HG03108 (cell line): ENCODE data around the gene GTPBP3.

Experiments used
- ATAC-seq: cut with Tn5 transposase; IDR thresholded peaks from one replicate; pipeline ENCODE4 v1.9.1; 2021; ENCODE audit warnings: moderate library complexity; ENCODE audit not compliant: unreplicated experiment

GTPBP3 gene

DNA sequence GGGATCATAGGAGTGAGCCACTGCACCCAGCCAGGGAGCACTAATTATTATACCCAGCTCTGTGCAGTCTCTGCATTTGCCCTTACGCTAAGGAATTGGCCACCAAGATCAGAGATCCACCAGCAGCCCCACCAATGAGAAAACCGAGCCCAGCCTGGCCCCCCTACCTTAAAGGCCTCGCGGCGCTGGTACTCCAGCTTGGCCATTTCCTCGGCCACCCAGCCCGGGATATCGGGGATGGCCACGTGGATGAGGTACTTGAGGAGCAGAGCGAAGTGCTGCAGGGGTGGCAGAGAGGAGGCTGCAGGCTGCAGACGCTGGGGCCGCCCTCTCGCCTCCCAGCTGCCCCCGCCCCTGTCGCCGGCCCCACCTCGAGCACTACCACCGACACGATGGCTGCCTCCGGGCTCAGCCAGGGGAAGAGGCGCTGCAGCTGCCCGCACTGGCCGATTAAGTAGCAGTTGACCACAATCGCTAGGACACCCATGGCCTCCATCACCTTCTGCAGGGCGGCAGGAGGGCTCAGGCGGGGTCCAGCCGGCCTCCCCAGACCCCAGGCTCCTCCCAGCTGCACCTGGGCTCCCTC, 10.2 kb upstream of the GTPBP3 start:
- ATAC-seq, result no peak

DNA sequence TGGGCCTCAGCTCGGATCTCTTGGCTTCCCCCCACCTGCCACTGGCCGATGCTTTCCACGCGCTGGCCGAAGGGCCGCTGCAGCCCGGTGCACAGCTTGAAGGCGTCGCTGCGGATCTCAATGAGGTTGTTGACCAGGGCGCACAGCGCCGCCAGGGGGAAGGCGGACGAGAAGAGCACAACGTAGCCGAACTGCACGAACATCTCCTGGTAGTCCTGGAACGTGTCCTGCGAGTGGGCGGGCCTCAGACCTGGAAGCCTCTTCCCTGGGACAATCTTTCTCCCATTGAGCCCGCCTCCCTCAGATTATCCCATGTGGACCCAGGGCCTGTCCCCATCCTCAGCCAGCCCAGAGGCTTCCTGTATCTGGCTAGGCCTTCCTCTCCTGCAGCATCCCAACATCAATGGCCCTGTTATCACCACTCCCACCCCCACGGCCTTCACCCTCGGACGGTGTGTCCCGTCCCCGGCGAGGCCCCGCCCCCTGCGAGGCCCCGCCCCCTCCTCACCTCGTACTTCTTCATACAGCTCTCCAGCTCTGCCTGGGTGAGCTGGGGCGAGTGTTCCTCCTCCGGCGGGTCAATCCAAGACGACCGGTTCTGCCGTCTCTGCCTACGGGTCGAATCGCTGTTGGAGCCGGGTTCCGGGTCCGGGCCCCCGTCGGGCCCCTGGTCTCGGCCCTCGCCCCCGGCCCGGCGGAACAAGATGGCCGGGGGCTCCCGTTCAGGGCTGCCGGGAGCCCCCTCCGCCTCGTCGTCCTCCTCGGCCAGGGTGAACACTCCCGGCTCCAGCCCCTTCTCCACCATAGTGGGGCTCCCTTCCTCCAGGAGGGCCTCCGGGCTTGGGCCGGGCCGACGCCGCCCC, 9.5 kb upstream of the GTPBP3 start:
- ATAC-seq, result no peak

DNA sequence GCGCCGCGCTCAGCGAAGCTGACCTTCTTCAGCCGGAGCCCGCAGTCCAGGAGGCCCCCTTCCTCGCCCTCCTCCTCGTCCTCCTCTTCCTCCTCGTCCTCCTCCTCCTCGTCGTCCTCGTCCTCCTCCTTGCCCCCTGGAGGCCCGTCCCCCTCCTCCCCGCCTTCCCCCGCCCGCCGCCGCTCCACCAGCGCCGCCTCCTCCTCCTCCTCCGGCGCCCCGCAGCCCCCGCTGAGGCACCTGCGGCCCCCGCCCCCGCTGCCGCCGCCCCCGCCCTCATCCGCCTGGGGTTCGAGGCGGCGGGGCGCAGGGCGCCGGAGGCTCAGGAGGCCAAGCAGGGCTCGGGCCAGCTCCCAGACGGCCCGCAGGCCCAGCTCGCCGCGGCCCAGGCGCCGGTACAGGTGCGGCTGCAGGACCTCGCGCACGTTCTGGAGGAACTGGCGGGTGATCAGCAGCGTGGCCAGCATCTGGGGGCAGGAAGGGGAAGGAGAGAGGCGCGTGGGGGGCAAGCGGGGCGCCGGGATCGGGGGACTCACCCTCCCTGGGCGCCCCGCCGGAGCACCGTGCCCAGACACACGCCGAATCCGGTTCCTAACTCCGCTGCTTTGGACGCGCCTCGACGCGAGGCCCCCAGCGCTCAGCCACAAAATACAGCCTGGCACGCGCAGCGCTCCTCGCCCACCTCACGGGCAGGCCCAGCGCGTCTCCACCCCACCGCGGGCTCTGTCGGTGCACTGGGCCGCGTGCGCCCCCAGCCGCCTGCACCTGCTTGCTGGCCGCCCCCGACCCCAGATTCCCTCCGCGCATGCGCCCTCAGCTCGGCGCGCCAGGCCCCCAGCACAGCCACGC, 8.6 kb upstream of the GTPBP3 start:
- no peak for ATAC-seq

DNA sequence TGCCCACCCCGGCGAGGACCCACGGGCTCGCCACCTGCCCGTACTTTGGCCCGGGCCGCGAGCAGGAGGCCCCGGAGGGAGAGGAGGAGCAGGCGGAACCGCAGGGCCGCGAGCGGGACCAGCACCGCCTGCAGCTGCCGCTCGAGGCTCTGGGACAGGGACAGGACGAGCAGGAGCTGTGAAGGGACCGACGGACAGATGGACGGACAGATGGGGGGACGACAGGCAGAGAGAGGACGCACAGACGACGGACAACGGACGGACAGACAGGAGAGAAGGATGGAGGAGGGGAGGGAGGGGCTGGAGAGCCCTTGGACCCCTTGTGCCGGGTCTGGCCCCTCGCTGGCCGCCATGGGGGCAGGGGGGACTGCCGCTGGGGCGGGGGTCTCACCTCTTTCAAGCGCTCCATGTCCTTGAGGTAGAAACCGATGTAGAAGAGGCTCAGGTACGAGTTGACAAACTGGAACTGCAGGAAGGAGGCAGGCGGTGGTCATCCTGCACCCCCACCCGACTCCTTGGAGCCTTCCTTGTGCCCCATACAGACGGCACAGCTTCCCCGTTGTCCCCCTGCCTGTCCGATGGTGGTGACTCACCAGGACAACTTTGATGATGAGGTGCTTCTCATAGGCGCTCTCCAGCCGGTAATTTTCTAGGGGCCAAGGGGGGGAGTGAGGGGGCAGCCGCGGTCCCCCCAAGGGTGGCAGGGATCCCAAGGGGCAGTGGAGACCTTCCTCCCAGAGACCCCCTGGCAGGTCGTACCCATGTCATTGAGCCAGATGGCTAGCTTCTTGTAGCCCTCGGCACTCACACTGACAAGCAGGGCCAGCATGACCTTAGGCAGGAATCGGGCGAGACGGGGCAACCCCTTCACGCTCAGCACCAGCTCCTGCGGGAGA, 7.7 kb upstream of the GTPBP3 start:
- no peak for ATAC-seq

DNA sequence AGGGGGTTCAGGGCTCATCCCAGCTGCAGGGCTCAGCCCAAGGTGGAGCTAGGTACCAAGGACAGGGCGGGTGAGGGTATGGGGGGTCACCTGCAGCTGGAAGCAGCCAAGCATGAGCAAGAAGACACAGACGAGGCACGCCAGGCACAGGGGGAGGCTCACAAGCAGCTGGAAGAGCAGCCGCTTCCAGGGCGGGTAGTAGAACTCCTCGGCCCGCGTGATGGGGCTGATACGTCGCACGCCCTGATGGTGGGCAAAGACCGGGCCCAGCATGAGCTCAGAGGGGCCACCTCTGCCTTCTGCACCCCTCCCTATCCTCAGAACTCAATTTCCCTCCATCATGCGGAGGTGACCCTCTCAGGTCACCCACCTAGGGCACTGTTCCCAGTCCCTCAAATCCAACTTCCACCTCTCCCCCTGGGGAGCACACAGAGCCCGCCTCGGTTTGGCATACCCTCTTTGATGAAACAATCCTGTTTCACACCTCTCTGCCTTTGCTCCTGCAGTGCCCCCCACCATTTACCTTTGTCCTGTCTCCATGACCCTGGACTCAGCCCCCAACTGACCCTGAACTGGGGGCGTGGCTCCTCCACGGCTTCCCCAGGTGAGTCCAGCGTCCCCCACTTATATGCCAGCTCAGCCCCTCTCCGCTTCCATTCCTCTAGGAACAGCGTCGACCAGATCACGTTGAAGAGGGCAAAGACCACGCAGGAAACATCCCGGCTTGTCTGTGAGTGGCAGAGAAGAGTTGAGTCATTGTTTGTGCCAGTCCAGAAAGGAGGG, 6.9 kb upstream of the GTPBP3 start:
- no peak for ATAC-seq

DNA sequence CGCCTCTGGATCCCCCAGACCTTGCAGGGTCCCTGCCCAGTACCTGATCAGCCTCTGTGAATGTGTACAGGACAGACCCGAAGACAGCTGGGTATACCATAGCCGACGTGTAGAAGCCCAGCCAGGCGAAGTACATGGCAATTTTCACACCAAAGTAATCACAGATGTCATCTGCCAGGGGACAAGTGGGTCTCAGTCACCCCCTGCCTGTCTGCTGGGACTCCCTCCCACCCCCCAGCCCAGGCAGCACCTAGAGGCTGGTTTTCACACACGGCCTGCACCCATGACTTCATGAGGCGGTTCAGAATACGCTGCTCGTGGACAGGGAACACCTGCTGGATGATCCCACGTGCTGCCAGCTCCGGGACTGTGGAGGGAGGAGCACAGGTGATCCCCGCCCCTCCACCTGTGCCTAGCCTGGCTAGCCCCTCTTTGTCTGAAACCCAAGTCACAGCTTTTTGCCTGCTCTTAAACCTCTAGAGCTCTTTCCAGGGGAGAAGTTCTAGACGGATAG, 6.3 kb upstream of the GTPBP3 start:
- no peak for ATAC-seq

DNA sequence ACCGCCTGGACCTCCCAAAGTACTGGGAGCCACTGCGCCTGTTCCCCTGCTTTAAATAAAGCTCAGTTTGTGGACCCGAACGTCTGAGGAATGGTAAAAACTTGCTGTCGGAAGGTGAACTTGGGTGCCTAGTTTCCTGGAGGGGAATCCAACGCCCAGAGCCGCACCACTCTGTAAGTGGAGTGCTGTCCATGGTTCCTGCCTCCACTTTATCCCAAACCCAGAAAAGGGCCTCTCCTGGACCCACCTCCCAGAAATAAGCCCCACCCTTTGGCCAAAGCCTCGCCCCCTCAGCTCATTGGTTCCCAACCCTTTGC, 5.0 kb upstream of the GTPBP3 start:
- no peak for ATAC-seq

DNA sequence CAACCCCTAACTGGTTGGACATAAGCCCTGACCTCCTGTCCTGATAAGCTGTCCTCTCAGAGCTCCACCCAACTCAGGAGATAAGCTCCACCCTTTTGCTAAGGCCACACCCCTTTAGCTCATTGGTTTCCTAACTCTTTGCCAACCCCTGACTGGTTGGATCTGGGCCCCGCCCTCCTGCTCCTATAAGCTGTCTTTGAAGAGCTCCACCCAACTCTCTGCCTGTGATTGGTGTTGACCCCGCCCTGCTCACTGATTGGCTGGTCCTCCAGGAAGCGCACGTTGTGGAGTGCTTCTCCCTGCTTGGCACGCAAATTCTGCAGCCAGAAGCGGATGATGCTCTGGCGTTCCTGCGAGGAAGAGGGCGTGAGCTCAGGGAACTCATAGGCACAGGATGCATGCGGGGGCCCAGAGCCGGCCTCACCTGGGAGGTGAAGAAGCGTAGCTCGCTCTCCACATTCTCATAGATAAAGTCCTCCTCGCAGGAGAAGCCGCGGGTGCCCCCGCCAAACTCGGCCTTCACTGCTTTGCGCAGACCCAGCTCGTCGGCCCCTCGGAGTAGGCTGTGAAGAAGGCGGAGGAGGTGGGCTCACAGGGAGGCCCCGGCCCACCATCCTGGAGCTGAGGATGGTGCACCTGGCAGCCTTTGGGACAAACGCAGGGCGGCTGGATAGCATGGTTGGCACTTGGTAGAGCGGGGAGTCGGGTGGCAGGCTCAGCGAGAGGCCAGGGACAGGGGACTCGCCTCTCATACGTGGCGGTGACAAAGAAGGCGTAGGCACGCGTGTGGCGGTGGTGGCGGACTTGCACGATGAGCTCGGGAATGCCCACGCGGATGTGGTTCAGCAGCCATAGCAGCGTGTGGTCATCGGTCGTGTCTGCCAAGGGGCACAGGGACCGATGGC, 4.4 kb upstream of the GTPBP3 start:
- ATAC-seq, result no peak

DNA sequence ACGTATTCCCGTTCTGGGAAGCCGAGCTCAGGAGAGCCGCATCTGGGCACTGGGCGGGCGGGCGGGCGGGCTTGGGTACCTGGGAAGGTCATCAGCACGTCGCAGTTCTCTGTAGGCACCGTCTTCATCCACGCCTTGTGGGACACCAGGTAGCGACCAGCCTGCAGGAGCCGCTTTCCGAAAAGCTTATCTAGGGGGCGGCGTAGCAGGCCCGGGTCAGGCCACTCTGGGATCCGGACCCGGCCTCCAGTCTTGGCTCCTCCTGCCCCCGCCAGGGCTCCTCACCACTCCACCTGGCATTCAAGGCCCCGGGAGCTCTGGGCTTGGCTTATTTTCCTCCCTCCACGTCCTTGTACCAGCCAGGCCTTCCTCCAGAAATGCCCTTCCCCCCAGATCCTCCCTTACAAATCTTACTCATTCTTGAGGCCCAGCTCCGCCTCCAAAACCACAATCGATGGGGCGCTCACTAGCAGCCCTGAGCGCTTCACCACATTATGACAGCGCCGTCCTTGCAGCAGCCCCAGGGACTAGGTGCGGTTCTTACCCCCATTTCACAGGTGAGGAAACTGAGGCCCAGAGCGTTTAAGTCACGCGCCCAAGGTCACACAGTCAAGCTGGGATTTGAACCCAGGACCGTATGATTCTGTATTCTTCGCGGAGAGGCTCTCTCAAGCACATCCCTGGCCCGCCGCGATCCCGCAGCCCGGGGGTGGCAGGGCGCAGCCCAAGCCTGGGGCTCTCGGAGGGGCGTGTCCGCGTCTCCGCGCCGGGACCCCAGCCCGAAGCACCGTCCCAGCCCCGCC, 3.5 kb upstream of the GTPBP3 start:
- no peak for ATAC-seq

DNA sequence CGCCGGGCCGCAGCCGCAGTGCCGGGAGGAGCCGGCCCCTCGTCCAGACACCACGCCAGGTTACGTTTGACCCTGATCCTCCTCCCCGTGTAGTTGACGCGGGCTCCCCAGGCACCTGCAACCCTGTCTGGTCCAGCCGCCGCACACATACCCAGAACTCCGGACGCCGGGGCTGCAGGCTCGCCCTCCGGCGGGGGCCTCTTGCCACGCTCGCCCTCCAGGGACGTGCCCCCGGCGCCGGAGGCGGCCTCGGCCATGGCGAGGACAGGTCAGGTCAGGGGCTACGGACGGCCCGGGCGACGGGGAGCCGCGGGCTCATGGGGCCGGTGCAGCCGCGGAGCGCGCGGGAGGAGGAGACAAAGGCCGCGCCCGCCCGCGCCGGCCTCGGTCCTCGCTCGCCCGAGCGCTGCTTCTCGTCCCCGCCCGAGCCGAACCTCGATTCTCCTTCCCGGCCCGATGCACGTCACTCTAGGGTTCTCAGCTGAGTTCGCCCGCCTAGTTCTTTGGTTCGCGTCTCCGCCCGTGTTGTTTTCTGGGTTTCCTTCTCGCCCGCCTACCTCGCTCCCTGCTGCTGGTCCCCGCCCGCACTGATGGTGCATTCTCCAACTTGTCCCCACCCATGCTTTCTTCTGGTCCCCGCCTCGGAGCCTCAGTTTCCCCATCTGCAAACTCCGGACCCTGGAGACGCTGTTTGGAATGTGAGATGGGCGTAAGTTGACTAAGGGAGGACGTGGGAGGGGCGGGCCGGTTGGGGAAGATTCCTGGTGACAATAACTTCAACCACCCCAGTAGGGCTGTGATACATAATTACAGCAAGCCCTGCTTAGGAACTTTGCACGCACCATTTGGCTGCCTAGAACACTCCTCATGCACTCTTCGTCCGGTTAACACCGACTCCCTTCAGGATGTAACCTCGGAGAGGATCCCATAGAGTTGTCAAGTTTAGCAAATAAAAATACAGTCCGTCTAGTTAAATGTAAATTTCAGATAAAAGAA, 2.6 kb upstream of the GTPBP3 start, which contains the start of gene ANO8:
Gene ANO8 (minus strand): TSS at position 442 of the 996 bp plus-strand sequence. CDS start 185 bp downstream, at position 257.
- peak; percentile 44 for ATAC-seq

DNA sequence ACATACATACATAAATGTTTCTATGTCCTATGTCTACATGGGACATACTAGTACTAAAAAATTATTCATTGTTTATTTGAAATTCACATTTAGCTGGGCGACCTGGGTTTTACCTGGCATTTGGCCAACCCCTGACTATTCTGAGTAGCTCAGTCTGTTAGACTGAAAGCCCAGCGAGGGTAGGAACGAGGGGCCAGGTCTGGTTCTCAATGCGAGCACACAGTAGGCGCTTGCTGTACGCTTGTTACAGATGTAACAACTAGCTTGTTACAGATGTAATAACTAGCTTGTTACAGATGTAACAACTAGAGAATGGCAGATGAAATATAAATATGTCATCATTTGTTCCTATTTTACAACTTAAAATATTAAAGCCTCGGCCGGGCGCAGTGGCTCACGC, 1.8 kb upstream of the GTPBP3 start:
- ATAC-seq, result no peak

DNA sequence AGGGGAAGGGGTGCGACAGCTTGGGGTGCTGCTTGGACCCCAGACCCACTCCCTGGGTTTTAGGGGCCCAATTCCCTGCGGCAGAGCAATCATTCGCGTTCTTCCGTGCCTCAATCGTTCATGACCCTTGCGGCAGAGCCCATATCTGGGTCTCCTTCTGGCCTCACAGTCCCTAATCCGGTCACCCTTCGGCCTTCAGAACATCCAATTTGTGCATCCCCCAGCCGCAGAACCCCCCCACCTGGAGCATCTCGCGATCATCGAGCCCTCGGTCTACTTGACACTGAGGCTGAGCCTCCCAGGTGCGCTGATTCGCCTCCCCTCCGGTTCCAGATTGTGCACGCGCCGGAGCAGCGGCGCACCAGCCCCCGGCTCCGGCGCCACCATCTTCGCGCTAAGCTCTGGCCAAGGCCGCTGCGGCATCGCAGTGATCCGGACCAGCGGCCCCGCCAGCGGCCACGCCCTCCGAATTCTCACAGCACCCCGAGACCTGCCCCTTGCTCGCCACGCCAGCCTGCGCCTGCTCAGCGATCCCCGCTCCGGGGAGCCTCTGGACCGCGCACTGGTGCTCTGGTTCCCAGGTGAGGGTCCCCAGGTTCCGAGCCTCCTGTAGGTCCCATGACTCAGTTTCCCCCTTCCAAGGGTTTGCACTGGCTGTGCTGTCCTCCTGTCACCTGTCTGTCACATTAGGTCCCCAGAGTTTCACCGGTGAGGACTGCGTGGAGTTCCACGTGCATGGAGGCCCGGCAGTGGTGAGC, 501 bp downstream of the GTPBP3 start:
- no peak for ATAC-seq

DNA sequence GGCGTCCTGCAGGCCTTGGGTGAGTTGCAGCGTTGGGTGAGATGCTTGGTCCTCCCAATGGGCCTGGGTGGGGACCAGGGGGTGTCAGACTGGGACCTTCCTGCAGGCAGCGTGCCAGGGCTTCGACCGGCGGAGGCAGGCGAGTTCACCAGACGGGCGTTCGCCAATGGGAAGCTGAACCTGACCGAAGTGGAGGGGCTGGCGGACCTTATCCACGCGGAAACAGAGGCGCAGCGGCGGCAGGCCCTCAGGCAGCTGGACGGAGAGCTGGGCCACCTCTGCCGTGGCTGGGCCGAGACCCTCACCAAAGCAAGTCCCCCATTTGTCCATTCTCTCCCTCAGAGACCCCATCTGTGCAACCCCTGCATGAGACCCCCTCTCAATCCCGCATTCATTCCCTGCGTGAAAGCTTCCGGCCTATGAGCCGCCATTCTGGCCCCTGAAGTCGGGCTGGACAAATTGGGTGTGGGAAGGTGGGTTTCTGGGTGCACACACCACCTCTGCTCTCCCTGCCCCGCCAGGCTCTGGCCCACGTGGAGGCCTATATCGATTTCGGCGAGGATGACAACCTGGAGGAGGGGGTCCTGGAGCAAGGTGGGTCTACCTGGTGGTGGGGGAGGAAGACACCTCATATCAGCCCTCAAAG, 1.2 kb downstream of the GTPBP3 start:
- no peak for ATAC-seq

DNA sequence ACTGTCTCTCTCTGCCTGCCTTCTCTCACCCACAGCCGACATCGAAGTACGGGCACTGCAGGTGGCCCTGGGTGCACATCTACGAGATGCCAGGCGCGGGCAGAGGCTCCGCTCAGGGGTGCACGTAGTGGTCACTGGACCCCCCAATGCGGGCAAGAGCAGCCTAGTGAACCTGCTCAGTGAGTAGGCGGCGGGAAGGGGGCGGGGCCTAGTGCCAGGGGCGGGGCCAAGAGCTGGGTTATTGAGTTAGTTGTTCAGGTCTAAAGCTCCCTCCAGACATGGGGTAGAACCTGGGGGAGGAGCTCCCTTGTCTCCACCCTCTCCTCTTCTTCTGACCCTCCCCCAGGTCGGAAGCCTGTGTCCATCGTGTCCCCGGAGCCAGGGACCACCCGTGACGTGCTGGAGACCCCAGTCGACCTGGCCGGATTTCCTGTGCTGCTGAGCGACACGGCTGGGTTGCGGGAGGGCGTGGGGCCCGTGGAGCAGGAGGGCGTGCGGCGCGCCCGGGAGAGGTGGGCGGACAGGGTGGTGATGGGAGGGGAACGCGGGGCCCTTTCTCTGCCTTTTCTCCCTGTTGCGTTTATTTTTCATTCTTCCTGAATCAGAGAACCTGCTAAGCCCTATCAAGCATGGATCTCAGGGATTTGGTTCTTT, 1.9 kb downstream of the GTPBP3 start:
- no peak for ATAC-seq

DNA sequence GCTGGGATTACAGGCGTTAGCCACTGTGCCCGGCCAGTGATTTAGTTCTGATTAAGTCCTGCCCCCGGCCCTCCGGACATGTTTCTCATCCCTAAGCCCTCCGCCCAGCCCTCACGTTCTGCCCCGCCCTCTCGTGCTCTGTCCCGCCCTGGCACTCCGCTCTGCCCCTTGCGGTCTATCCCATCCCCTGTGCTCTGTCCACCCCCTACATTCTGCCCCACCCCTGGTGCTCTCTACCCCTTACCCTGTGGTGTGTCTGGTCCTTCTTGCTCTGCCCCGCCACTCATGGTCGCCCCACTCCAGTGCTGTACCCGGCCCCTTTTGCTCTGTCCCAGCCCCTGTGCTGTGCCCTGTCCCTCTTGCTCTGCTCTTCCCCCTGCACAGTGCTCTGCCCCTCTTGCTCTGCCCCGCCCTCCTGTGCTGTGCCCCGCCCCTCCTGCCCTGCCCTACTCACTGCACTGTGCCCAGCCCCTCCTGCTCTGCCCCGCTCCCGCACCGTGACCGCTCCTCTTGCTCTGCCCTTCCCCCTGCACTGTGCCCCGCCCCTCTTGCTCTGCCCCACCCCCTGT, 3.0 kb downstream of the GTPBP3 start:
- no peak for ATAC-seq
